ENCODE results near the gene ATRN.

GRCh38 chr20:3461911-3462677 lies 8.7 kb upstream of the ATRN start:
- no peak for TF ChIP-seq CTCF (IDR thresholded peaks at IDR 0.05)
- TF ChIP-seq POLR2A (IDR thresholded peaks at IDR 0.05) = no peak

Measured in right lobe of liver (tissue), 4 donors.